GM12878 (cell line): ENCODE data around the gene BLTP1. TPM values are rescaled to one million over a fixed set of nuclear protein-coding genes. Genes with fewer than 3 reads are reported as not detected.

Experiments
- polyA plus RNA-seq, 11 experiments: library from polyadenylated mRNA; depleted of rRNA in 4 of 11; unstranded in 6 of 11; stranded (reverse) in 5 of 11; fragments of >200 nt; fragmentation: Nextera tagmentation in 4 of 11; fragmentation: Illumina TruSeq in 1 of 11; extraction: Ambion mirVana in 4 of 11; extraction: Trizol in 1 of 11; gene quantifications; 1 replicate in 1 of 11; 2 replicates in 10 of 11; pipeline versions ENCODE4 v1.2.1 to v1.2.3, GENCODE V29; 2011 to 2016; ENCODE audit warnings: inconsistent platforms in 2 of 11, missing spikeins in 2 of 11, low read depth in 1 of 11
- total RNA-seq, 4 experiments: library from RNA; depleted of rRNA in 3 of 4; stranded (reverse); fragments of >200 nt in 3 of 4; fragmentation: Illumina TruSeq in 1 of 4; extraction: Trizol in 1 of 4; gene quantifications; 2 replicates each; pipeline versions ENCODE4 v1.2.1 to v1.2.3, GENCODE V29; 2013 to 2021

Gene BLTP1
- total and polyA plus RNA-seq, 10 of the 15 experiments (the other 5 are each of a cell fraction or from before 2014, with no cell fraction given), result 3.4 to 38.1 (median 16.3) TPM

Other genes starting within 250 kb of the BLTP1 start
- gene TRPC3, start 200.3 kb upstream of the BLTP1 start, total RNA-seq (2014; rRNA removed), result not detected in 2 replicates
- not detected in 2 replicates for gene TRPC3, start 200.3 kb upstream of the BLTP1 start, total RNA-seq (2014; rRNA removed; fragmentation: Illumina TruSeq; extraction: Trizol)
- not detected in 2 replicates for gene TRPC3, start 200.3 kb upstream of the BLTP1 start, total RNA-seq (2021)
- not detected in 2 replicates for gene TRPC3, start 200.3 kb upstream of the BLTP1 start, polyA plus RNA-seq (2011; rRNA removed)
- gene TRPC3, start 200.3 kb upstream of the BLTP1 start, polyA plus RNA-seq (2014; fragmentation: Illumina TruSeq; extraction: Trizol), result not detected in 2 replicates
- not detected for gene TRPC3, start 200.3 kb upstream of the BLTP1 start, polyA plus RNA-seq (2014; fragmentation: Nextera tagmentation; extraction: Ambion mirVana)
- gene TRPC3, start 200.3 kb upstream of the BLTP1 start, polyA plus RNA-seq (2014; rRNA removed), result not detected in 2 replicates
- not detected for gene TRPC3, start 200.3 kb upstream of the BLTP1 start, polyA plus RNA-seq (2016; fragmentation: Nextera tagmentation; extraction: Ambion mirVana)
- not detected in 2 replicates for gene ADAD1, start 226.7 kb downstream of the BLTP1 start, total RNA-seq (2014; rRNA removed)
- gene ADAD1, start 226.7 kb downstream of the BLTP1 start, total RNA-seq (2014; rRNA removed; fragmentation: Illumina TruSeq; extraction: Trizol), result not detected in 2 replicates
- gene ADAD1, start 226.7 kb downstream of the BLTP1 start, total RNA-seq (2021), result not detected in 2 replicates
- not detected in 2 replicates for gene ADAD1, start 226.7 kb downstream of the BLTP1 start, polyA plus RNA-seq (2011; rRNA removed)
- not detected in 2 replicates for gene ADAD1, start 226.7 kb downstream of the BLTP1 start, polyA plus RNA-seq (2014; fragmentation: Illumina TruSeq; extraction: Trizol)
- gene ADAD1, start 226.7 kb downstream of the BLTP1 start, polyA plus RNA-seq (2014; fragmentation: Nextera tagmentation; extraction: Ambion mirVana), result not detected
- not detected in 2 replicates for gene ADAD1, start 226.7 kb downstream of the BLTP1 start, polyA plus RNA-seq (2014; rRNA removed)
- gene ADAD1, start 226.7 kb downstream of the BLTP1 start, polyA plus RNA-seq (2016; fragmentation: Nextera tagmentation; extraction: Ambion mirVana), result not detected